IgD-negative memory B cell (primary cell): ENCODE results near the gene CDH13. TPM values are rescaled to one million over a fixed set of nuclear protein-coding genes. Genes with fewer than 3 reads are reported as not detected.

Experiments
- H3K27ac Mint-ChIP-seq, 3 donors: one replicate each; pipeline ENCODE4 v1.8.0; 2020 to 2022; ENCODE audit warnings: mild to moderate bottlenecking in 3 of 3, mixed read lengths in 3 of 3, moderate library complexity in 1 of 3
- H3K27me3 Mint-ChIP-seq: one replicate; pipeline ENCODE4 v1.8.0; 2021; ENCODE audit warnings: mixed read lengths
- H3K36me3 Mint-ChIP-seq: one replicate; pipeline ENCODE4 v1.8.0; 2020; ENCODE audit warnings: mild to moderate bottlenecking, mixed read lengths
- H3K4me1 Mint-ChIP-seq, 3 donors: one replicate each; pipeline ENCODE4 v1.8.0; 2020 to 2022; ENCODE audit warnings: mixed read lengths in 3 of 3, mild to moderate bottlenecking in 1 of 3
- H3K4me3 Mint-ChIP-seq, 4 donors: one replicate each; pipeline ENCODE4 v1.8.0; 2020 to 2022; ENCODE audit warnings: mild to moderate bottlenecking in 4 of 4, mixed read lengths in 4 of 4, moderate library complexity in 3 of 4
- H3K9me3 Mint-ChIP-seq, 3 donors: one replicate each; pipeline ENCODE4 v1.8.0; 2020 to 2021; ENCODE audit warnings: mixed read lengths in 3 of 3, mild to moderate bottlenecking in 1 of 3
- polyA plus RNA-seq: library from polyadenylated mRNA; unstranded; fragments of 300-500 nt; fragmentation: Illumina TruSeq; gene quantifications from one replicate; pipeline ENCODE4 v1.2.3, GENCODE V29; 2021

CDH13 gene
- polyA plus RNA-seq, 1 donor from 2014 or later = 0.23 TPM

- Mint-ChIP-seq H3K27me3 (peaks cover 7% of the 10 kb centered on the region), H3K27ac (no peak overlapping the region), H3K9me3 (no peaks in the 10 kb centered on the region), H3K4me3 (peak overlapping the region in 2 of 4 donors; percentile 2 to 56), H3K4me1 (peaks cover 11 to 15% (median 14%) of the 10 kb centered on the region in 3 donors), H3K36me3 (no peaks in the 10 kb centered on the region)
Measured at GRCh38 chr16:82750068-82750467, 123.3 kb downstream of the CDH13 start.

- Mint-ChIP-seq H3K4me3 (peak overlapping the region in 1 of 4 donors; percentile 56), H3K9me3 (no peaks in the 10 kb centered on the region), H3K4me1 (peaks cover 17 to 20% (median 20%) of the 10 kb centered on the region in 3 donors), H3K27me3 (peaks cover 6% of the 10 kb centered on the region), H3K36me3 (no peaks in the 10 kb centered on the region), H3K27ac (no peak overlapping the region)
Measured at GRCh38 chr16:82751020-82751419, 124.3 kb downstream of the CDH13 start.

GRCh38 chr16:82752172-82752571, 125.4 kb downstream of the CDH13 start:
- H3K27me3 Mint-ChIP-seq = peaks cover 6% of the 10 kb centered on the region
- H3K36me3 Mint-ChIP-seq = no peaks in the 10 kb centered on the region
- no peak overlapping the region for H3K4me3 Mint-ChIP-seq
- H3K4me1 Mint-ChIP-seq = peaks cover 24 to 25% (median 25%) of the 10 kb centered on the region in 3 donors
- no peak overlapping the region for H3K27ac Mint-ChIP-seq
- H3K9me3 Mint-ChIP-seq = no peaks in the 10 kb centered on the region

GRCh38 chr16:82753821-82754220, 127.1 kb downstream of the CDH13 start:
- H3K27me3 Mint-ChIP-seq = peaks cover 5% of the 10 kb centered on the region
- no peaks in the 10 kb centered on the region for H3K9me3 Mint-ChIP-seq
- no peak overlapping the region for H3K4me3 Mint-ChIP-seq
- peaks cover 20 to 22% (median 22%) of the 10 kb centered on the region in 3 donors for H3K4me1 Mint-ChIP-seq
- no peaks in the 10 kb centered on the region for H3K36me3 Mint-ChIP-seq
- no peak overlapping the region for H3K27ac Mint-ChIP-seq

GRCh38 chr16:82754716-82755513, 128.1 kb downstream of the CDH13 start:
- no peak overlapping the region for H3K4me3 Mint-ChIP-seq
- H3K27ac Mint-ChIP-seq = no peak overlapping the region
- H3K4me1 Mint-ChIP-seq = peaks cover 18 to 20% (median 19%) of the 10 kb centered on the region in 3 donors
- no peaks in the 10 kb centered on the region for H3K9me3 Mint-ChIP-seq
- no peaks in the 10 kb centered on the region for H3K36me3 Mint-ChIP-seq
- H3K27me3 Mint-ChIP-seq = peaks cover under 1% of the 10 kb centered on the region

GRCh38 chr16:82755570-82756282, 129.0 kb downstream of the CDH13 start:
- H3K36me3 Mint-ChIP-seq = no peaks in the 10 kb centered on the region
- H3K4me3 Mint-ChIP-seq = peak overlapping the region in 1 of 4 donors; percentile 55
- H3K4me1 Mint-ChIP-seq = peaks cover 14 to 18% (median 18%) of the 10 kb centered on the region in 3 donors
- peaks cover 3% of the 10 kb centered on the region for H3K27me3 Mint-ChIP-seq
- peak overlapping the region in 2 of 3 donors; percentile 73 to 79 for H3K27ac Mint-ChIP-seq
- H3K9me3 Mint-ChIP-seq = no peaks in the 10 kb centered on the region

GRCh38 chr16:82756283-82756599, 129.5 kb downstream of the CDH13 start:
- Mint-ChIP-seq H3K4me1 (peaks cover 13 to 17% (median 14%) of the 10 kb centered on the region in 3 donors), H3K27me3 (peaks cover 3% of the 10 kb centered on the region), H3K36me3 (no peaks in the 10 kb centered on the region), H3K4me3 (peak overlapping the region in 1 of 4 donors; percentile 55), H3K27ac (peak overlapping the region in 2 of 3 donors; percentile 73 to 79), H3K9me3 (no peaks in the 10 kb centered on the region)

GRCh38 chr16:82758406-82758805, 131.6 kb downstream of the CDH13 start:
- Mint-ChIP-seq H3K4me3 (no peak overlapping the region), H3K9me3 (no peaks in the 10 kb centered on the region), H3K27ac (no peak overlapping the region), H3K36me3 (peaks cover 2% of the 10 kb centered on the region), H3K27me3 (peaks cover 3% of the 10 kb centered on the region), H3K4me1 (peaks cover 17 to 29% (median 28%) of the 10 kb centered on the region in 3 donors)

- peaks cover 3% of the 10 kb centered on the region for H3K27me3 Mint-ChIP-seq
- H3K27ac Mint-ChIP-seq = no peak overlapping the region
- H3K36me3 Mint-ChIP-seq = peaks cover 2% of the 10 kb centered on the region
- H3K4me3 Mint-ChIP-seq = no peak overlapping the region
- H3K4me1 Mint-ChIP-seq = peaks cover 17 to 29% (median 28%) of the 10 kb centered on the region in 3 donors
- H3K9me3 Mint-ChIP-seq = no peaks in the 10 kb centered on the region
Measured at GRCh38 chr16:82758904-82759303, 132.1 kb downstream of the CDH13 start.

- Mint-ChIP-seq H3K27me3 (peaks cover 3% of the 10 kb centered on the region), H3K4me1 (peaks cover 9 to 23% (median 20%) of the 10 kb centered on the region in 3 donors), H3K4me3 (no peak overlapping the region), H3K27ac (no peak overlapping the region), H3K36me3 (peaks cover 2% of the 10 kb centered on the region), H3K9me3 (no peaks in the 10 kb centered on the region)
Measured at GRCh38 chr16:82761236-82761635, 134.5 kb downstream of the CDH13 start.

- no peak overlapping the region for H3K27ac Mint-ChIP-seq
Measured at GRCh38 chr16:82761858-82762257, 135.1 kb downstream of the CDH13 start.

GRCh38 chr16:82763371-82763770, 136.6 kb downstream of the CDH13 start:
- Mint-ChIP-seq H3K36me3 (peaks cover 2% of the 10 kb centered on the region), H3K27me3 (peaks cover 10% of the 10 kb centered on the region), H3K9me3 (no peaks in the 10 kb centered on the region), H3K4me3 (peak overlapping the region in 1 of 4 donors; percentile 24), H3K27ac (no peak overlapping the region), H3K4me1 (peaks cover 7 to 19% (median 14%) of the 10 kb centered on the region in 3 donors)

More at GRCh38 chr16:82761858-82762257, 135.1 kb downstream of the CDH13 start:
- no peaks in the 10 kb centered on the region for H3K9me3 Mint-ChIP-seq
- H3K36me3 Mint-ChIP-seq = peaks cover 2% of the 10 kb centered on the region
- H3K4me1 Mint-ChIP-seq = peaks cover 7 to 21% (median 17%) of the 10 kb centered on the region in 3 donors
- peak overlapping the region in 2 of 4 donors; percentile 51 to 89 for H3K4me3 Mint-ChIP-seq
- peaks cover 3% of the 10 kb centered on the region for H3K27me3 Mint-ChIP-seq

GRCh38 chr16:82767198-82767597, 140.4 kb downstream of the CDH13 start:
- Mint-ChIP-seq H3K27ac (no peak overlapping the region), H3K4me1 (peaks cover 2 to 13% (median 9%) of the 10 kb centered on the region in 3 donors), H3K36me3 (peaks cover 2% of the 10 kb centered on the region), H3K27me3 (peaks cover 11% of the 10 kb centered on the region), H3K9me3 (no peaks in the 10 kb centered on the region), H3K4me3 (no peak overlapping the region)

GRCh38 chr16:82767808-82768207, 141.0 kb downstream of the CDH13 start:
- H3K27me3 Mint-ChIP-seq = peaks cover 11% of the 10 kb centered on the region
- H3K4me1 Mint-ChIP-seq = peaks cover 8 to 15% (median 11%) of the 10 kb centered on the region in 3 donors
- H3K27ac Mint-ChIP-seq = no peak overlapping the region
- no peak overlapping the region for H3K4me3 Mint-ChIP-seq
- H3K36me3 Mint-ChIP-seq = peaks cover 2% of the 10 kb centered on the region
- H3K9me3 Mint-ChIP-seq = no peaks in the 10 kb centered on the region

- Mint-ChIP-seq H3K27me3 (peaks cover 11% of the 10 kb centered on the region), H3K9me3 (no peaks in the 10 kb centered on the region), H3K4me1 (peaks cover 13 to 25% (median 19%) of the 10 kb centered on the region in 3 donors), H3K36me3 (no peaks in the 10 kb centered on the region), H3K27ac (no peak overlapping the region), H3K4me3 (no peak overlapping the region)
Measured at GRCh38 chr16:82769845-82770244, 143.1 kb downstream of the CDH13 start.
